ENCODE data around the gene HLA-F.

HLA-F gene

DNA sequence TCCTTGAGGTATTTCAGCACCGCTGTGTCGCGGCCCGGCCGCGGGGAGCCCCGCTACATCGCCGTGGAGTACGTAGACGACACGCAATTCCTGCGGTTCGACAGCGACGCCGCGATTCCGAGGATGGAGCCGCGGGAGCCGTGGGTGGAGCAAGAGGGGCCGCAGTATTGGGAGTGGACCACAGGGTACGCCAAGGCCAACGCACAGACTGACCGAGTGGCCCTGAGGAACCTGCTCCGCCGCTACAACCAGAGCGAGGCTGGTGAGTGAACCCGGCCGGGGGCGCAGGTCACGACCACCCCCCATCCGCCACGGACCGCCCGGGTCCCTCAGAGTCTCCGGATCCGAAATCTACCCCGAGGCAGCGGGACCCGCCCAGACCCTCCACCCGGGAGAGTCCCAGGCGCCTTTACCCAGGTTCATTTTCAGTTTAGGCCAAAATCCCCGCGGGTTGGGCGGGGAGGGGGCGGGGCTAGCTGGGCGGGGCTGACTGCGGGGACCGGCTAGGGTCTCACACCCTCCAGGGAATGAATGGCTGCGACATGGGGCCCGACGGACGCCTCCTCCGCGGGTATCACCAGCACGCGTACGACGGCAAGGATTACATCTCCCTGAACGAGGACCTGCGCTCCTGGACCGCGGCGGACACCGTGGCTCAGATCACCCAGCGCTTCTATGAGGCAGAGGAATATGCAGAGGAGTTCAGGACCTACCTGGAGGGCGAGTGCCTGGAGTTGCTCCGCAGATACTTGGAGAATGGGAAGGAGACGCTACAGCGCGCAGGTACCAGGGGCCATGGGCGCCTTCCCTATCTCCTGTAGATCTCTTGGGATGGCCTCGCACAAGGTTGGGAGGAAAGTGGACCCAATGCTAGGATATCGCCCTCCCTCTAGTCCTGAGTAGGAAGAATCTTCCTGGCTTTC lies 693 bp downstream of the HLA-F start:
- no peak for DNase-seq
- in situ Hi-C loops (cut with MboI; ENCODE audit: low pct_unique_long_range_greater_than_20kb, low sequenced_read_pairs): no loop called here

DNA sequence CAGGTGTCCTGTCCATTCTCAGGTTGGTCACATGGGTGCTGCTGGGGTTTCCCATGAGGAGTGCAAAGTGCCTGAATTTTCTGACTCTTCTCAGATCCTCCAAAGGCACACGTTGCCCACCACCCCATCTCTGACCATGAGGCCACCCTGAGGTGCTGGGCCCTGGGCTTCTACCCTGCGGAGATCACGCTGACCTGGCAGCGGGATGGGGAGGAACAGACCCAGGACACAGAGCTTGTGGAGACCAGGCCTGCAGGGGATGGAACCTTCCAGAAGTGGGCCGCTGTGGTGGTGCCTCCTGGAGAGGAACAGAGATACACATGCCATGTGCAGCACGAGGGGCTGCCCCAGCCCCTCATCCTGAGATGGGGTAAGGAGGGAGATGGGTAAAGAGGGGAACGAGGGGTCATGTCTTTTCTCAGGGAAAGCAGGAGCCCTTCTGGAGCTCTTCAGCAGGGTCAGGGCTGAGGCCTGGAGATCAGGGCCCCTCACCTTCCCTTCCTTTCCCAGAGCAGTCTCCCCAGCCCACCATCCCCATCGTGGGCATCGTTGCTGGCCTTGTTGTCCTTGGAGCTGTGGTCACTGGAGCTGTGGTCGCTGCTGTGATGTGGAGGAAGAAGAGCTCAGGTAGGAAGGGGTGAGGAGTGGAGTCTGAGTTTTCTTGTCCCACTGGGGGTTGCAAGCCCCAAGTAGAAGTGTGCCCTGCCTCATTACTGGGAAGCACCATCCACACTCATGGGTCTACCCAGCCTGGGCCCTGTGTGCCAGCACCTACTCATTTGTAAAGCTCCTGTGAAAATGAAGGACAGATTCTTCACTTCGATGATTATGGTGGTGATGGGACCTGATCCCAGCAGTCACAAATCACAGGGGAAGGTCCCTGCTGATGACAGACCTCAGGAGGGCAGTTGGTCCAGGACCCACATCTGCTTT lies 2.0 kb downstream of the HLA-F start:
- in situ Hi-C loops (cut with MboI; ENCODE audit: low pct_unique_long_range_greater_than_20kb, low sequenced_read_pairs): no loop called here
- no peak for DNase-seq

DNA sequence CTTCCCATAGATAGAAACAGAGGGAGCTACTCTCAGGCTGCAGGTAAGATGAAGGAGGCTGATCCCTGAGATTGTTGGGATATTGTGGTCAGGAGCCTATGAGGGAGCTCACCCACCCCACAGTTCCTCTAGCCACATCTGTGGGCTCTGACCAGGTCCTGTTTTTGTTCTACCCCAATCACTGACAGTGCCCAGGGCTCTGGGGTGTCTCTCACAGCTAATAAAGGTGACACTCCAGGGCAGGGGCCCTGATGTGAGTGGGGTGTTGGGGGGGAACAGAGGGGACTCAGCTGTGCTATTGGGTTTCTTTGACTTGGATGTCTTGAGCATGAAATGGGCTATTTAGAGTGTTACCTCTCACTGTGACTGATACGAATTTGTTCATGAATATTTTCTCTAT lies 2.8 kb downstream of the HLA-F start:
- in situ Hi-C loops (cut with MboI; ENCODE audit: low pct_unique_long_range_greater_than_20kb, low sequenced_read_pairs): no loop called here
- DNase-seq: no peak

DNA sequence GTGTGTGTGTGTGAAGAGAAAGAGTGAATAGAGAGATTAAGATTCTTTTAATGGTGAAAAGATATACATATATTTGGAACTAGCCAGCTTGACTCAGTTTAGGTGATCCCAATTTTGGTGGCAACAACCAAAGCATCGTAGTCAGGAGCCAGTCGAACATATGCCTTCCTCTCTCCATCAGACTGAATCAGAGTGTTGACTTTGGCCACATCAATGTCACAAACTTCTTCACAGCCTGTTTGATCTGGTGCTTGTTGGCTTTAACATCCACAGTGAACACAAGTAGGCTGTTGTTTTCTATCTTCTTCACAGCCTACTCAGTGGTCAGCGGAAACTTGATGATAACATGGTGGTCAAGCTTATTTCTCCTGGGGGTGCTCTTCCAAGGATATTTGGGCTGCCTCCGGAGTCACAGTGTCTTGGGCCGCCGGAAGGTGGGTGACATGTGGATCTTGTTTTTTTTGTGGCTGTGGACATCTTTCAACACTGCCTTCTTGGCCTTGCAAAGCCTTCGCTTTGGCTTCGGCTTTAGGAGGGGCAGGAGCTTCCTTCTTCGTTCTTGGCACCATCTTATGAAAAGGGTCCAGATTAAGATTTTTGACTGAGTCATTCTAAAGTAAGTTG lies 3.4 kb downstream of the HLA-F start:
- in situ Hi-C loops (cut with MboI; ENCODE audit: low pct_unique_long_range_greater_than_20kb, low sequenced_read_pairs): no loop called here

DNA sequence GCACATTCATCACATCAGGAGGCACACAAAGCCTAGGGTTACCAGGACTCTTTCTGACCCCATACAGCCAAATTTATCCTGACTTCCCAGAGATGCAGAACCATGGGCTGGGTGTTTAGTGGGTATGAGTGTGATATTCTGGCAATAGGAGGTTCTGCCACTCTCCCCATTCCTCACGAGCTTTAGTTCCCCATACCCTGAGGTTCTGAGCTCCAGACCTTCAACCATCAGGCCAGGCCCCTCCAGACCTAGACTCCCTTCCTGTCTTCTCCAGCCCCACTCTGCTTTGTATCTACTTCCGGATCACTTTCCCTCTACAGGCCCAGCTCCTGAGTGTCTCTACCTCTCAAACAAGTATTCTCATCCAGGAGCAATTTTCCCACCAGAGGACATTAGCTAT lies 4.4 kb downstream of the HLA-F start:
- in situ Hi-C loops (cut with MboI; ENCODE audit: low pct_unique_long_range_greater_than_20kb, low sequenced_read_pairs): no loop called here

More for the DNA sequence above, 3.4 kb downstream of the HLA-F start:
- no peak for DNase-seq

DNA sequence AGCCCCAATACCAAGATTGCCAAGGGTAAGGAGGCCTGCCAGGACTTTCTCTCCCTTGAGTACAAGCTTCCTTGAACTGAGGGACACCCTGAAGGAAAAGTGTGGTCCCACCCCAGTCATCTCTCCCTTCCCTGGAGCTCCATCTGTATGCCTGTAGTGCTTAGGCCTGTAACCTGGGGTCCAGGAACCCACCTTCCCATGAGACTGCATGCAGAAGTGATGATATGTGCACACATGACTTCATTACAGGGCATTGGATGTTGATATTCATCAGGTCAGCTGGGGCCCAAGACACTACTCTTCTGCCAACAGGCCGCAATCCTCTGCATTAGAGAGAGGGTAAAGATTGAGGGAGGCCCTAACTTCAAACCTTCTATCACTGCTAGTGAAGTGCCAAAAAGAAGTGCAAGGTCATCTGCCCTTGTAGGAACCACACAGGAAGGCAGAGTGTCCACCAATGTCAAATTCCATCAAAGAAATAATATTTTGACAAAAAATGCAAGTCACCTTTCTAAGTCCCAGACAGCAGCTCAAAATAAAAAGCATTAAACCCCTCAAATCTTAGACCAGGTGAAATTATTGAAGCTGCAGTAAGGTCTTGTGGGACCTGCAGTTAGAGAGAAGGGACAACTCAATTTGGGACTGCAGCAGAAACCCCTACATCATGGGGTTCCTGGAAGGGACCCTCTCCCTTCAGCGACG lies 5.1 kb downstream of the HLA-F start:
- in situ Hi-C loops (cut with MboI; ENCODE audit: low pct_unique_long_range_greater_than_20kb, low sequenced_read_pairs): no loop called here

More for the DNA sequence above, 4.4 kb downstream of the HLA-F start:
- no peak for DNase-seq

DNA sequence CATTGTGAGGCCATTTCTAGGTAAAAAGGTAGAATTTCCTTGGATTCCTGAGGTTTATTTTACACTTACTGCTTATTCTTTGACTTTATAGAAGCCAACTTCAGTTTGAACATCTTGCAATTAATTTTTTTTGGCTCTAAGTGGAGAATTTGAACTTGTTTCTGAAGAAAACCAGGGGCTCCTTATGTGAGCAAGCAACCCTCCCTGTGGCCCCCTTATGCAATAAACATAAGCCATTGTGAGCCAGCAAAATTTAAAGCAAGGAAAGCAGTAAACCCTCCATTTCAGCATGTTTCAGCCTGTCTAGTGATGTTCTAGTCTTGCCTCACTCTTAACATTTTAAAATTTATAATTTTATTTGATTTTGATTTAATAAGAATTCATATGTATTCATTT lies 5.6 kb downstream of the HLA-F start:
- in situ Hi-C loops (cut with MboI; ENCODE audit: low pct_unique_long_range_greater_than_20kb, low sequenced_read_pairs): no loop called here
- no peak for DNase-seq

More for the DNA sequence above, 5.1 kb downstream of the HLA-F start:
- DNase-seq: no peak

DNA sequence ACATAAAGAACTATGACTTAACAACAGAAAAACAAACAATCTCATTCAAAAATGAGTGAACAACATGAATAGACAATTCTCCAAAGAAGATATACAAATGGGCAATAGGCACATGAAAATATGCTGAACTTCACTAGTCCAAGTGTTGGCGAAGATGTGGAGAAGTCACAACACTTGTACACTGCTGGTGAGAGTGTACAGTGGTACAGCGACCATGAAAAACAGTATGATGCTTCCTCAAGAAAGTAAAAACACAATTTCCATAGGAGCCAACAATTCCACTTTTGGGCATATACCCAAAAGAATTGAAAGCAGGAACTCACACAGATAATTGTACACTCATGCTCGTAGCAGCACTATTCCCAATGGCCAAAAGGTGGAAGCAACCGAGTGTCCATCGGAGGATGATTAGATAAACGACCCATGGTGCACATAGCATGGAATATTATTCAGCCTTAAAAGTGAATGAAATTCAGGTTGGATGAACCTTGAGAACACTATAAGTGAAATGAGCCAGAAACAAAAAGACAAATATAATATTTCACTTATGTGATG lies 6.6 kb downstream of the HLA-F start:
- DNase-seq: no peak
- in situ Hi-C loops (cut with MboI; ENCODE audit: low pct_unique_long_range_greater_than_20kb, low sequenced_read_pairs): no loop called here

DNA sequence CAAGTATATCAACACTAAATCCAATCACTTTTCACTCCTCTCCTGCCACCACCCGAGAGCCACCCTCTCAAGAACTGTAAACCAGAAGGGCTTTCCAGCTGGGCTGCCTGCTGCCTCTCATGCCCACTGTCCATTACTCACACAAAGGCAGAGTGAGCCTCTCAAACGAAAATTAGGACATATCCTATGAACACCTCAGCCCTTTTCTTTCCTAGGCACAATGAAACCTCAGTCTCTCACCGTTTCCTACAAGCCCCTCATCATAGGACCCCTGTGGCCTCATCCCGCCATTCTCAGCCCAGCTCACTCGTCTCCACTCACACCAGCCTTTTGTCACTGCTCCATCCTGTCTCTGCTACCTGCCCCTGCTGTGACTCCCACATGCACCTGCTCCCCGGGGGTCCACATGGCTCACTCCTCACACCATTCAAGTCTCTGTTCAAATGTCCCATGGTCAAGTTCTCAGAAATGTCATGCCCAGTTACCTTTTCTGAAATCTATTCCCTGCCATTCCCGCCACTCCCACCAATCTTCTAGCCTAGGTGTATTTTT lies 7.4 kb downstream of the HLA-F start:
- in situ Hi-C loops (cut with MboI; ENCODE audit: low pct_unique_long_range_greater_than_20kb, low sequenced_read_pairs): no loop called here
- no peak for DNase-seq

DNA sequence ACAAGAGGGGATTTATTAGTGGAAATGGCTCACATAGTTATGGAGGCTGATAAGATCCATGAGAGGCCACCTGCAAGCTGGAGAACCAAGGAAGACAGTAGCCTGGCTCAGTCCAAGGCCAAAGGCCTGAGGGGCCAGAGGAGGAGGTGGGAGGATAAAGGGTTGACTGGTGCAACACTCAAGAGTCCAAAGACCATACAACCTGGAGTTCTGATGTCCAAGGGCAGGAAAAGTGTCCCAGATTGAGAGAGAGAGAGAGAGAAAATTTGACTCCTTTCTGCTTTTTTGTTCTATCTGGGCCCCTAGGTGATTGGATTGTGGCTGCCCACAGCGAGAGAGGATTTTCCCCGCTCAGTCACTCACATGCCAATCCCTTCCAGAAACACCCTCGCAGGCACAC lies 8.0 kb downstream of the HLA-F start:
- in situ Hi-C loops (cut with MboI; ENCODE audit: low pct_unique_long_range_greater_than_20kb, low sequenced_read_pairs): no loop called here

DNA sequence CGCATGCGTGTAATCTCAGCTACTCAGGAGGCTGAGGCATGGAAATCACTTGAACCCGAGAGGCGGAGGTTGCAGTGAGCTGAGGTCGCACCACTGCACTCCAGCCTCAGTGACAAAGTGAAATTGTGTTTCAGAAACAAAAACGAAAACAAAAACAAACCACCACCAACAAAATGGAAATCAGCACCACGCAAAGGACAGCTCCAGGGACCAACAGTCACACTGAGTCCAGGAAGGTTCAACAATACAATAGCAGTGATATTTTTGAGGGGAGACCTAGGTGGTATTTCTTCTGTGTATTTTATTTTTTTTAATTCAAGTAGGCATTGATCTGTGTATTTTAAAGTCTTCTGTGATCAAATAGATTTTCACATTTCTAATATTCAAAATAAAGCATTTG lies 9.8 kb downstream of the HLA-F start:
- no peak for DNase-seq
- in situ Hi-C loops (cut with MboI; ENCODE audit: low pct_unique_long_range_greater_than_20kb, low sequenced_read_pairs): no loop called here

More for the DNA sequence above, 8.0 kb downstream of the HLA-F start:
- DNase-seq: no peak

DNA sequence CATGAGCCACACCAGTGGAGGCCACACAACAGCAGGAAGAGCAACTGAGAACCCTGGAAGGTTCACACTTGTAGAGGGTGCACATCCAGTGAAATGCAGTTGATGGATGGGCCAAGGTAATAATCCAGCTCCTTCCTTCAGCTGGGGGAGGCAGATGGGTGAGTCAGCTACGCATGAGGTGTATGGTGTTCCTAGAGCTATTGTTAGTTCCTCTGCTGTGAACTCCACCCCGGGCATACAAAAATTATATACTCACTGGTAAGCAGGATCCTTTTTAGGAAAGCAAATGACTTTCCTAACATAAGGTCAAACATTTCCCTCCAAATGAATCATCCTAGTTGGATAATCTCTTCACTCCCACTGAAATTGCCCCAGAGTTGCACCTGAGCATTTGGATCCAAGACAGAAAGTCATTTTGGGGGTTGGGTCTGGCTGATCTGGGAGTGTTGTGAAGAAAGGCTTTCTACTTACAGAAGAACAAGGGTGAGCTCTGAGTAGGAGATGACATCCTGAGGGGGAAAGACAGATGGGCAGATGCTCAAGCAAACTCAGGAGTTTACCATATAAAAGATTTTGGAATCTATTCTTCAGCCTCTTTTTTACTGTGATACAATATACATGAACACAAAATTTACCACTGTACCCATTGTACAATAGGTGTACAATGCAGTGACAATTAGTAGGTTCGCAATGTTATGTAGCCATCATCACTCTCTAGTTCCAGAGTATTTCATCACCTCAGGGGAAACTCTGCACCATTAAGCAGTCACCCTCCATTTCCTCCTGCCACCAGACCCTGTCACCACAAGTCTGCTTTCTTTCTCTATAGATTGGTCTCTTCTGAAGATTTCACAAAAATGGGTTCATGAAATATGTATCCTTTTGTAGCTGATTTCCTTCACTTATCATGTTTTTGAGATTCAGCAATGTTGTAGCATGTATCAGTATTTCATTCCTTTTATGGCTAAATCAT lies 11.1 kb downstream of the HLA-F start:
- DNase-seq: no peak
- in situ Hi-C loops (cut with MboI; ENCODE audit: low pct_unique_long_range_greater_than_20kb, low sequenced_read_pairs): no loop called here

DNA sequence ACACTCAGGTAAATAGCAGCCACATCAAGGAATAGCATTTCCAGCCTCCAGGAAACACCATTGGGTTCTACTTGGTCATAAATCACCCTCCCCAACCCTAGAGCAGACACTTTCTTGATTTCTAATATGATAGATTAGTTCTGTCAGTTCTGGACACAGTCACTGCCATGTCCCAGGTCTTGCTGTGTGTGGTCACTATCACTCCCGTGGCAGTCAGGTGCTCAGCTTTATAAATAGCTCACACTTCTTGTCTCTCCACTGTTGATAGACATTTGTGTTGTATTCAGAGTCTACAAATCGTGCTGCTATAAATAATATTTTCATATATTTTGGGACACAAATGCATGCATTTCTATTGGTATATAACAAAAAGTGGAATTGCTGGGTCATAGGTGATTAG lies 13.3 kb downstream of the HLA-F start:
- in situ Hi-C loops (cut with MboI; ENCODE audit: low pct_unique_long_range_greater_than_20kb, low sequenced_read_pairs): no loop called here
- no peak for DNase-seq

DNA sequence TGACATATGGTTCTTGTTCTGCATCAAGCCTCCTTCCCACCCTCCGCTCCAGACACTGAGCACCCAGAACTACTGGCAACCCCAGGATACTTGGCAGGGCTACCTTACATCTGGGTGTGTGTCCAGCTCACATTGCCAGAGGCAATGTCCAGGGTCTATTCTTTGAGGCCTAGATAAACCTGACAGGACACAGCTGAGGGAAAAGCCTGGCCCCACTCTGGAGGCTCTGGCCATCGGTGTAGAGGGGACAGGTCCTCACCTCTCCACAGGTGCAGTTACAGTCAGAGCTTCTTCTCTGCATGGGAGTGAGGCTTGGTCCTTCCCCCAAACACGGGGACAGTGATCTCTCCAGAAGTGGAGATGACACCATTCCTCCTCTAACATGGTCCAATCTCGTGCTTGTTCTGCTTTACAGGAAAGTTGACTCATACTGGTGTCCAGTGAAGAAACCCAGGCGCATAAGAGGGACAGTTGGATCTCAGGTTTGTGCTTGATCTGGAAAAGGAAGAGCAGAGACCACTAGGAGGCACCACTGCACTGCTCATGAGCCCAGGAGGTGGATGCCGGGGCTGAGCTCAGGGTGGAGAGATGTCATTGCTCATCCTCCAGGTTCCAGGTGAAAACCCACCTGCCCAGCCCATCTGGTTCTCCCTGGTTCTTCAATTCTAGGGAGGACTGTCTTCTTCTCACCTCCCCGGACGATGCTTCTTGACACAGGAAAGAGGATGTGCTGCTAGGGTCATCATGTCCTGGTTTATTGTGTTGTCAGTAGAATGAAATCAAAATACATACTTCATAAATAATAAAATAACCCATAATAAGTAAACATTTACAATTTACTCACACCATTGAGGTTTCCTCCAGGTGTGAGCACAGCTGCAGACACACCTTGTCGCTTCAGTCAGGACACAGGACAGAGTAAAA lies 14.7 kb downstream of the HLA-F start:
- in situ Hi-C loops (cut with MboI; ENCODE audit: low pct_unique_long_range_greater_than_20kb, low sequenced_read_pairs): no loop called here

DNA sequence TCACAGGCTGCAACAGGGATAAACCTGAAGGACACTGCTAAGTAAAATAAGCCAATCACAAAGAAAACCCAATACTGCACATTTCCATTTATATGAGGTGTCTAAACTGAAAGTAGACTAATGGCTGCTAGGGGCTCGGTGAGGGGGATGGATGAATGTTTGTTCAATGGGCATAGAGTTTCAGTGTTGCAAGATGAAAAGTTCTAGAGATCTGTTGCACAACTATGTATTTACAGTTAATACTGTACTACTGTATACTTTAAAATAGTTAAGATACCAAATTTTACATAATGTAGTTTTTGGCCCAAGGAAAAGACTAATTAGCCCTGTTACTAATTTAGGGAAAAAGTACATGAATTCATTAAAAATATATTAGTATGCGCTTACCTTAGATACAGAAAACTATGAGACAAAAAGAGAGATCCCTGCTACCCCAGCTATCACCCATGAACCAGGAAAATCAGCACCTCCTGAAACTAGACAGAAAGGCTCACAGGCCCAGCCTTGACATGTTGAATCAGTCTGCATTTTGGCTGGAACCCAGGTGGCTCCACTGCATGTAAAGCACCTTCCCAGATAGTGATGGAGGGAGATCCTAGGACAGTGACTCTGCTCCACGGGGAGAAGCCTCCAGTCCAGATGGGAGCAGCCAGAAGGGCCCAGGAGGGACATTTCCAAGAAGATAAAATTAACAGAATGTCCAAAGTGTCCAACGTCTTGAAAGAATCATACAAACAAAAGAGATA lies 16.1 kb downstream of the HLA-F start:
- no peak for DNase-seq
- in situ Hi-C loops (cut with MboI; ENCODE audit: low pct_unique_long_range_greater_than_20kb, low sequenced_read_pairs): no loop called here

More for the DNA sequence above, 14.7 kb downstream of the HLA-F start:
- DNase-seq: peak; percentile 65

DNA sequence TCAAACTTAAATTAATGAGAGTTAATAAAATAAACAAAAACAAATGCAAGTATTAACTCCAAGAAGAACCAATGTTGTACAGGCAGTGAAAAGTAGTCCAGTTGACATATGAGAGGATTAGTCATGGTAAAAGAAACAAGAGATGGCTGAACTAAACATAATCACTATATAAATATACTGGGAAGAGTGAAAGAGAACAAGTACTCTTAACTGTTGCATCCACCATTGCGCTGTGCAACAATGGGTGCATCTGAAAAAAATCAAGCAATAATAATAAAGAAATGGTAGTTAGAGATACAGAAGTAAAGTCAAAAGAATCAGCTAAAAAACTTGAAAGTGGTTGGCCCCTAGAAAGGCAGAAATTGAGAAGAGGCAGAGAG lies 16.6 kb downstream of the HLA-F start:
- no peak for DNase-seq
- in situ Hi-C loops (cut with MboI; ENCODE audit: low pct_unique_long_range_greater_than_20kb, low sequenced_read_pairs): no loop called here

All from KBM-7 (cell line).